ENCODE data around the gene PLEKHG7. TPM values are rescaled to one million over a fixed set of nuclear protein-coding genes. Genes with fewer than 3 reads are reported as not detected.

The PLEKHG7 gene
- total RNA-seq, 1 experiment from 2014 or later, result not detected

DNA sequence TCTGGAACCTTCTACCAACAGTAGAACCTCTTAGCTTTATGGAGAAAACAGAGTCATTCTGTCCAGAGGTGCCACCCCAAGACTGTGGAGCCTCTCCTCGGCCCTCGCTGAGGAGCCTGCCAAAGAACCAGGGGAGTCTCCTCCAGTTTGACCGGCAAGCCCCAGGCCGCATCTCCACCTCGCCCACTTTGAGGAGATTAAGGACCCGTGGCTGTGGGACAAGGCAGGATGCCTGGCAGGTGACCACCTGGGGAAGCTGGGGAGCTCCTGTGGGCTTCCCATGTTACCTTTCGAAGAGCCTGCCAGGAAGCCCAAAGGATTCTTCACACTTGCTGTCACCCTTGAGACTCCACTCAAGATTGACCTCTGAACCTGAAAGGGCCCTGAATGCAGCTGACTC lies 3.8 kb downstream of the PLEKHG7 start:
- no peak for DNase-seq (ENCODE audit: low spot score)

DNA sequence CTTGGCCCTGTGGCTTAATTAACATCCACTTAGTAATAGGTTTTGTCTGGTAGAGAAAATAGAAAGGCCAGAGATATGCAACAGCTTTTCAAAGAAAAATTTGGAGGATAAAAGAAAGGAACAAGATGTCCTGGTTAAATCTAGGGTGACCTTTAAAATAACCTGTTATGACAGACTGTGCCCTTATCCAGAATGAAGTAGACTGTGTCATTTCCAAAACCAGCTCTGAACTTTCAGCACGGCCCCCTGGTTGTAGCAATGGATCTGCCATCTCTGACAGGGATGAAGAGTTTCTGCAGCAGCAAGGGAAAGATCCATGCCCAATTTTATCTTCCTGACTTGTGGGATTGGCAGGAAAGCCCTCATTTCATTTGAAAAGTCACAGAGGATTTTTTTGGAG lies 5.1 kb downstream of the PLEKHG7 start:
- DNase-seq (ENCODE audit: low spot score), result no peak

DNA sequence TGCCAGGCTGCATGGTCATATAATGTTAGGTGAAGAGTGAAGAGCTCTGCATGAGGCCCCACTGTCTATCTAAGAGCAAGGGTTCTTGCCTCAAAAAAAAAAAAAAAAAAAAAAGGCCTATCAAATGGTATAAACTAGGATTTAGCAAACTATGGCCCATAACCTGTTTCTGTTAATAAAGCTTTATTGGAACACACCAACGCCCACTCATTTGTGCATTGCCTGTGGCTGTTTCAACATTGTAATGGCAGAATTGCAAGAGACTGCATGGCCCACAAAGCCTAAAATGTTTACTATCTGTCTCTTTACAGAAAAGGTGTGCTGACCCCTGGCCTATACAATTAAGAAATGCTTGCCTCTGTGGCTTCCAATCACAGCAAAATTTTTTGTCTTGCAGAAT lies 12.8 kb downstream of the PLEKHG7 start:
- no peak for DNase-seq (ENCODE audit: low spot score)

DNA sequence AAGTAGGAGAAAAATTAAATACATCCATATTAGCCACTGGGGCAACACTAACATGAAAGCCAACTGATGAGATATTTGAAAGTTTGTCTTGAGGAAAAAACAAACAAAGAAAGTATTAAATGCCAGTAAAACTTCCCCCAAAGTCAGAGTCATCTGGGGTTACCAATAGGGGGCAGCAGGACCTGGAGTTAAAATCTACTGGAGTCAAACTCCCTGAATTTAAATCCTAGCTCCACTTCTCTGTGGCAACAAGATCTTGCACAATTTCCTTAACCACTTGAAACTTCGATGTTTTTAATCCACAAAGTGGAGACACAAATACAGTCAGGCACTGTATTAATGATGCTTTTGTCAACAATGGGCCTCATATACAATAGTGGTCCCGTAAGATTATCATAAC lies 14.4 kb downstream of the PLEKHG7 start:
- DNase-seq (ENCODE audit: low spot score), result peak; percentile 23

DNA sequence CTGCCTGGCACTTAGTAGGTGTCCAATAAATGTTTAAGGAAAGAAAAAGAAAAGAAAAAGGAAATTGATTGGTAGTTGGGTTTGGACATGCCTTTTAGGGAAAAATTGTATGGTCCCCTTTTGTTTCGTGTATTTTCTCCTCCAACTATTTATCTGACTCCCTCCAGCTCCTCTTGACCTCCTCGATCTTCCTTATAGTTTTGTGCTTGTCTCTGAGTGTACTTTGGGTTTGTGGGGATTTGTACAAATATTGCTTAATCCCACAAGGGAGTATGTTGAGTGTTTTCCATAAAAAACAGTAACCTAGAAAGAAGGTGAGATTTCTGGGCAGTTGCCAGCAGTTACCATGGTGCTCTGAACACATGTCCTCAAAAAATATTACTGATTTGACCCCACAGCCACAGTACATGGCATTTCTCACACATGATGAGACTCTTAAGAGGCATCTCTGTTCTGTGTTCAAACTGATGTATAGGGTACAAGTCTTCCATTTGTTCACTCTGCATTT lies 15.7 kb downstream of the PLEKHG7 start:
- DNase-seq (ENCODE audit: low spot score), result no peak

DNA sequence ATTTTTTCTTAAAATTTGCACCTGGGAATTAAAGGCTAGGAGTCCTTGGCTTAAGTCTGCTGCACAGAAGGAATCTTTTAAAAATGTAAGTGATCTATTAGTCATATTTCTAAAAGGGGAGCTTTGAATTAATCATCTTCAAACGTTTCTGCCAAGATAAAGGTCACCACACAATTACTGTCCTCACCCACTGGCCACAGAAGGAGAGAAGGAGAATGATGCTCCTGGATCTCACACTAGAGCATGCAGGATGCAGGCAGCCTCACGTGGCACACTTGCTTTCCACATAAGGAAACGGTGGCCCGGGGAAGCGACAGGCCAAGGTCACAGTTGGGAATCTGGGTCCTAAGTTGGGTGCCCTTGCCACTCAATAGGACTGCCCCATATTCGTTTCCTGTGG lies 16.9 kb downstream of the PLEKHG7 start:
- DNase-seq (ENCODE audit: low spot score), result peak; percentile 14

DNA sequence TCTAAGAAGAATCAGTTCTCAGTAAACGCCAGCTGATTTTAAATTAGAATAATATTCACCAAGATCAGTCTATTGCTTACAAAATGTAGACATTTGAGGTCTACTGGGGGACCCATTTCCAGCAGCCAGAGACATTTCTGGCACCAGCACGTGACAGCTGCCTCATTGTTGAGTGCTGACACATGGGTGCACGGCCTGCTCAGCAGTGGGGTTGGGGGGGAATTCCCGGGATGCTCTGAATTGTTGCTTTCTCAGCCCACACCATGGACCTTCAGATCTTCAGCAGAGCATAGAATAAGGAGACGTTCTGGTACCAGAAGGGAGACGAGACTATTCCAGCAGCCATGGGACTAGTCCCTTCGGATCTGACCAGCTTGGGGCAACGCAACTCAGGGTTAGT lies 18.3 kb downstream of the PLEKHG7 start:
- DNase-seq (ENCODE audit: low spot score), result no peak

DNA sequence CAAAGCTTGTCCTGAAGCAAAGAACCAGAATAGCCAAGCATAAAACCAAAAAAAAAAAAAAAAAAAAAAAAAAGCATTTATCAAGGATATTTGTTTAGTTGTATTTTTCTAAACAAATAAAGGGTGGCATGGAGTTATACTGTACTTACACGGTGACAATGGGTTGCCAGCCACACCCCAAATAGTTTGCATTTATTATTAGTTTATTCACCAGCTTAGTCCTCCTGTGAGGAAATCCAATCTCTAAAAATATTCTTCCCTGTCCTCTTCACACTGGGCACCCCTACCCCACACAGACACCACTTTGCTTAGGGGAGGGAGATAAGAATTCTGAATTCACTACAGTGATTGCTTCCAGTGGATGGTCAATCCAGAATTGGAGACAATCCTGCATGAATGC lies 18.9 kb downstream of the PLEKHG7 start:
- DNase-seq (ENCODE audit: low spot score), result no peak

DNA sequence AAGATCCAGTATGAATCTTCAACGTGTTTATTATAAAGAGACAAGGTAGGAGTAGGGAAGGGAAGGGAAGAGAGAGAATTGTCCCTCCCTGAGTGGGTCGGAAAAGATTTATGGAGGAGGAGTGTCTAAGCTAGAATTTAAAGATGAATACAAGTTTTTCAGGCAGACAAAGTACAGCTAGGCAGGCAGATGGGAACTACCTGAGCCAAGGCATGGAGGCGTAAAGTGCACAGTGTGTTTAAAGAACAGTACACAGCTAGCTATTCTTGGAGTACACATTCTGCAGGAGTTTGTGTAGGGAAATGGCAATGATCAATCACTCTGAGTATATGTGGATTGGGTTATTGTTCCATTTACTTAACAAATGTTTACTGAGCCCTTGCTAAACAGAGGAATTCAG lies 20.1 kb downstream of the PLEKHG7 start:
- no peak for DNase-seq (ENCODE audit: low spot score)

DNA sequence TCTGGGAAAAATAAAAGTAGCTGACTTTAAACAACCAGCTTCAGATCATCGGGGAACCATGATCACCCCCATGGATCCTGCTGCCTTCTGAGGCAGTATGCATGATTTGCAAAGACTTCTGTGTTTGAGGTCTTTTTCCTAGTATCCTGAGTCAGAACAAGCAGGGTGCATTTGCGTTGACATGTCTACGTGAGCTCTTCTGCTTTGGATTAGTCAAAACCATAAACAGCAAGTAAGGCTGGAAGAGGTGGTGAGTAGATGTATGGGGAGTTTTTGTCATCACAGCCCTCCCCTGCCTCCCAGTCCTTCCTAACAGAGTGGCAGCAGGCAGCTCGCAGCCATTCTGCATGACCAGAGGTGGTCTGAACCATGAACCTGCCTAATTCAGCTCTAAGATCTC lies 24.1 kb downstream of the PLEKHG7 start:
- DNase-seq (ENCODE audit: low spot score), result no peak

DNA sequence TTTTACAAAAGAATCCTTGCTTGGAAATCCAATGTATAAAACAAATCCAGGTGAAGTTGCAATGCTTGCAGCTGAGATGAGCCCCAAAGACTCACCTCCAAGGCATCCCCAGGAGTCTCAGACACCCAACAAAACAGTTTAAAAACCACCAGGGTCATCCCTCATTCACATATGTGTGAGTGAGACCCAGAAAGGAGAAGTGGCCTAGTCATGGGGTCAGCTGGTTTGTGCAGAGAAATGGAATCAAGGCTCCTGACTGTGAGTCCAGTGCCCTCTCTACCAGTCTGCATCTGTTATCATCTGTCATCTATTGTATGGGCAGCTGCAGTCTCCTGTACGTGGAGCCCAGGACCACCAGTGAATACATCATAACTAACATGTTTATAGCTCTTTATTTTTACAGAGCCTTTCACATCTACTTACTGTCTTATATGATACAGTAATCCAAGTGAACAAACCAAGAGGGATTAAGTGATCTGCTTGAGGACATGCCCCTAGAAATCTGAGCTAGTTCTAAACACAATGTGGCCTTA lies 27.1 kb downstream of the PLEKHG7 start:
- DNase-seq (ENCODE audit: low spot score), result no peak

DNA sequence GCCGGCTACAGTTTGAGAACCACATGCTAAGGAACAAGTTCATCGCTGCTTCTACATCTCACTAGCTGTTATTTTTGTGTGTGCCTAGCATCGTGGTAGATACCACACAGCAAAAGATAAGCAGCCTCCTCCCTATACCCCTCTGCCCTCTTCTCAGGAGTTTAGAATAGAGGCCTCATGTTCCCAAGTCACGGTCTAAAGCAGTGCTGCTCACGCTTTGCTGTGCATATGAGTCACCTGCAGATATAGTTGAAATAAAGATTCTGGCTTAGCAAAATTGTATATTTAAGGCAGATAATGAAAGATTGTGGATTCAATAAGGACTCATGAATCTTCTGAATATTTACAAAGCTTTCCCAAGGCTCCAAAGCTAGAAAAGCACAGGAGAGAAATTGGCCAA lies 28.0 kb downstream of the PLEKHG7 start:
- no peak for DNase-seq (ENCODE audit: low spot score)

DNA sequence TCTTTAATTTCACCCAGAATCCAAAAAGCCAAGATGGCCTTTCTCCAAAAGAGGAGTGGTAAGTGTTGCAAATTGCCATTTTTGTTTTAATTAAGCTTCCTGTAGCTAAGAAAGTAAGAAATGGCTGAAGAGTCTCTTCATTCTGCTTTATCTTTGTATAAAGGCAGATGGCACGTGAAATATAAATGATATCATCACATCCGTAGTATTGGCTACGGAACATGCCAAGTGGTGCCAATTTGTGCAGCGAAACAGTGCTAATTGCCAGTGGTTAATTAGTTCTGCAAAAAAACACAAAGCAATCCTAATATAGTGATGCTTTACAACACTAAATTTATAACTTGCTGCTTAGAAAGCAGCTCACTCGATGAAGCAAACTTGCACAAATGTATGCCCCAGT lies 29.4 kb downstream of the PLEKHG7 start:
- no peak for DNase-seq (ENCODE audit: low spot score)

DNA sequence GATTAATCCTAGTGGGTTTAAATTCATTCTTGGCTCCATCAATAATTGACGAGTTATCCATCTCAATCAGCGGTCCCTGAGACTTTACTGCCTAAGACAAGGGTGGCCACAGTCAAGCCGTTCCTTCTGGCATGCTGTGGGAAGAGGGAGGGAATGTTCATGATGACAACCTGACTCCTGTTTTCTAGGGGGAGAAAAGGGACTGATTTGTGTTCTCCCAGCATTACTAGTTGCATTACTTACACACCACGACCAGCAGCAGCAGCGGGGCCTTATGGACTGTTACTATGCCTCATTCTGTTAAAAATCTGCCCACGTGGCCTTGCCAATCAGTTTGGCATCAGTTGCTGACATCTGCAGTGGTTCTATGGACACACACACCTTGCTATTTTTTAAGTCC lies 29.9 kb downstream of the PLEKHG7 start:
- DNase-seq (ENCODE audit: low spot score), result no peak

DNA sequence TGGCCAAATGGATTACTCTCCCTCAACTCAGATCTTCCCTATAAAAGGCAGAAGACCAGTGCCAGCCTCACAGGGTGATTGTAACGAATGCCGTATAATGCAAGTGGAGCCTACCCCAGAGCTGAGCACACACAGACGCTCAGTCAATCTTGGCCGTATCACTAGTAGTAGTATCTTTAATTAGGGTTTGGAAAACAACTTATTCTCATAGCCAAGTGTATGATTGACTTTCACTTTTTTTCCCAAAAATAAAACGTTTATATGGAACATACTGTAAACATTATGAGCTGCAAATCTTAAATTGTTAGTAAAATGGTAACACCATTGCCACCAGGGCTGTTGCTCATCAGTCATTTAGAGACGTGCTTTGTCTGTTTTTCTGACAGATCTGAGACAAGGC lies 30.4 kb downstream of the PLEKHG7 start:
- no peak for DNase-seq (ENCODE audit: low spot score)

DNA sequence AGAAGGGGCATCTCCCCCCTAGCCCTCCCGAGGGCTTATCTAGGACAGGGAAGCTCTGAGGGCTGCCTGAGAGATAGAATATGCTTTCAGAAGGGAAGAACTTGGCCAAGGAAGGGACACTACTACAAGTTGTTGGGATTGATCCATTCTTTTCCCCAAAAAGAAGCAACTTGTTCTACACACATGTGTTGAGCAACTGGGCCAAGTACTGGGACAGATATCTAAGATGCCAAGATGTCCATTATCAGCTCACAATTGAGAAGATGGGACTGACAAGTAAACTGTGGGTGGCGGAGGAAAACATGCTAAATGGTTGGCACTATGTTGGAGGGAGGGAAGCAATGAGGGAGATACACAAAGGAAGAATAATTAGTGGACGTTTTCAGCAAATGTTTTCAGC lies 30.9 kb downstream of the PLEKHG7 start:
- no peak for DNase-seq (ENCODE audit: low spot score)

DNA sequence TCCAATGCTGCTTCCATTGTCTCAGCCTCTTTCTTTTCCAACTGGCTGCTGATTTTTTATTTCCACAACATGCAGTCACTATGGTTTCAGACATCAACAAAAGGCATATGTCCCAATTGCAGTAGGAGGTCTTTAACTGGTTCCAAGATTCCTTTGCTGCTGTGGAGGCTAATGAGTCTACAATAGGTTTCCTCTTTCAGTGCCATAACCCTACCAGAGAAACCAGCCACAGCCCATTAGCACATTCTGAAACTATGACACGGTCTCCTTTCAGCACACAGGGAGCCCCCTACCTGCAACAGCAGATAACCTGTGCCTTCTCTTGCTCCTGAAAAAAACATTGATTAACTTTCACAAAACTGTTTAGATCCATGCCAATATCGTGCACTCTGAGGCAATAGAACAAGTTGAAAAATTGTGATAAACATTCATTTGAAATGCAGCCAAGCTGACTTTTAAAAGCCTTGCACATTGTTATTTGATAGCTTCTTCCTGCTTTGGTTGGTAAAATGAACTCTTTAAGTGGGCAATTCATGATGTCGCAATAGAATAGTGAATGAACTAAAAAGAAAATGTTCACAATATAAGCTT lies 32.4 kb downstream of the PLEKHG7 start:
- no peak for DNase-seq (ENCODE audit: low spot score)

DNA sequence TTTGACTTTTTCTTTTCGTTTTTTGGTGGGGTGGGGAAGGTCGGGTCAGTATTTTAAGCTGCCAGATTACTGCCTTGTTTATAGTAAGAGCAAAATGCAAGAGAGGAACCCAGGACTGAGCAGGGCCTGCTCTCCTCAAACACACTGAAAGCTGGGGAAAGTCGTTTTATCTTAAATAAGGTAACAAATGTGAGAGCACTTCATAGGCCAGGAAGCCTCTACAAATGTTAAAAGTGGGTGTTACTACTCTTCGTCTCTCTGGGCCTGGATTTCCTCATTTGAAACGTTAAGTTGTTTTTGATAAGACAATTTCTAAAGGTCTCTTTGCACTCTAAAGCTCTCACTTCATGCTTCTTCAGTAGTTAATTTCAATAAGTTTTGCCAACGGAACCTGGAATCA lies 33.8 kb downstream of the PLEKHG7 start:
- DNase-seq (ENCODE audit: low spot score), result no peak

DNA sequence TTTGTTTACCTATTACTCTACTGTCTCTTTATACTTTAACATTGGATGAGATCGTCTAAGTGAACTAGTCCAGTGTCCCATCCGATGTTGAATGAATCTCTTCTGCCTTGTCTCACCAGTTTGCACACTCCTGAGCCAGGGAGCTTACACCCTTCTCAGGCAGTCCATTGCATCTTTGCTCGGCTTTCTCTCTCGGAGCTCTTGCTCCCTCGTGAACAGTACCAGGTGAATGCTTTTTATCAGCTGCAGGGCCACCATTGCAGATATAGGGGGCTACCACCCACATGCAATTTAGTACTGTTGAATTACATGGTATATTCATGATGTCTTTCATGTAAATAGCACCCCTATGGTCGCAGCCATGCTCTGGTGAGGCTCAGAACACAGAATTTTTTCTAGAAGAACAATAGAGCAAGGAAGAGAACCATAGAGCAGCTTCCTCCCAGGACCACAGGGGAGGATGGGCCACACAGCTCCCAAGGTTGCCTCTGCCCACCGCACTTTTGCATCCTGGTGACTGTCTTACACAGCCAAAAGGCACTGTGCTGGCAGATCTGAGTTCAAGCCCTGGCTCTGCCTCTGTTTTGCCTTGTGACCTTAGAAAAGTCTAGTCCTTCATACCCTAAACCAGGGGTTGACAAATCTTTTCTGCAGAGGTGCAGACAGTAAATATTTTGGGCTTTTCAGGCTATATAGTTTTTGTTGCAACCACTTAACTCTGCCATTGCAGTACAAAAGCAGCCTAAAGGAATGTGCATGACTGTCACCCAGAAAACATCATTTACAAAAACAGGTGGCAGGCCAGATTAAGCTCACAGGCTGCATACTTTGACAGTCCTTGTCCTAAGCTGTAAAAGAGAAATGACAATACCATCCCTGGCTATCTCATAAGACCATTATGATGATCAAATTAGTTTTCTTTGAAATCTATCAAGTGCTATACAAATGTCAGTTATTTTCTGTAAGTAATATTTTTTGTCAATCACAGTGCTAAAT lies 35.4 kb downstream of the PLEKHG7 start:
- no peak for DNase-seq (ENCODE audit: low spot score)

DNA sequence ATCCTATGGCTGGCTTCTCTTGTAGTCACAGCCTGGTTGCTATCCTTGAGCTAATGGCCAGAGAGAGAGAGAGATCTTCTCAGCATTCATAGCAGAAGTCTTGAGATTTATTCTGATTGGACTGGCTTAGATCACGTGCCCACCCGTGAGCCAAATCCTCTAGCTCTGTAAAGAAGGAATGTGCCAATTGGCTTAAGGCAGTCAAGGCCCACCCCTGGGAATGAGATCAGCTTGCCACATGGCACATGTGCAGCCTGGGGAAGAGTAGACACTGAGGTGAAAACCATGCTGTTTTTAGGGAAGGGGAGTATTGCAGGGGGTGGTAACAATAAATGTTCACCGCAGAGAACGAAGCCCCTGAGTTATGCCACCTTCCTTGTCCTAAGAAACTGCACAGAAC lies 36.3 kb downstream of the PLEKHG7 start:
- peak; percentile 15 for DNase-seq (ENCODE audit: low spot score)

DNA sequence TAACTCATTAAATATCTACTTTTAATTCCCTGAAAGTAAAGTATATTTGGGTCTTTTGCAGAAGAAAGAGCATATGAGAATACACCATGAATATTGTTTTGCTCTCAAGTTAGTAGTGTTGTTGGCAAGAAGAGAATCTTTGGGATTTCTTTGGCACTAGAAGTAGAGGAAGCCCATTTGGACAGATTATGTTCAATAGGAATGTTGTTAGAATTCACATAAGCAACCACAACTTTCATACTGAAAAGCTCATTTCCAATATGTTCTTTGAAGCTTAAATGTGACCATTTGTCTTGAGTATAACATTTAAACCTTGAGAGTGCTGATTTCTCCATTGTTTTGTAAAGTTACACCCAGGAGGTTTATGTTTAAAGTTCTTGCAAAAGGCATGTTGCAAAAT lies 37.6 kb downstream of the PLEKHG7 start:
- DNase-seq (ENCODE audit: low spot score), result no peak

DNA sequence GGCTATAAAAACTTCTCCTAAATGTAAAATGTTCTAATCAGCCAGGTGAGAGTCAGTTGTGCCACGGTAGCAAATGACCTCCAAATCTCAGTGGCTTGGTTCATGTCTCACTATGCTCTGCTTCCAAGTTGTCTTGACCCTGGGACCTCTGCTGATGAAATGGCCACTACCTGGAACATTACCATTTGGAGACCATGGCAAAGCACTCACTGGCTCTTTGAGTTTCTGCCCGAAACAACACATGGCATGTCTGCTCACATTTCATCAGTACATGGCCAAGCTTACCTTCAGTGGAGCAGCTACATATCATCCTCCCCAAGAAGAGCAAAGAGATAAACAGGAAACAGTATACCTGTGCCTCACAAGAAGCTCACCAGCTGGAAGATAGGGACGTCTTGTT lies 40.2 kb downstream of the PLEKHG7 start:
- no peak for DNase-seq (ENCODE audit: low spot score)

Measured in A172 (cell line).